BLaER1 treated with 17β-estradiol and CSF1 and Interleukin-3, amounts not matched to agents 10 nM and 100 nM (cell line): Measurements from ENCODE around the gene RIMKLA.

Source experiments
- H3K27ac ChIP-seq, 11 experiments: shearing (Covaris generic); formaldehyde crosslinking; 2 replicates each; pipeline ENCODE4 v1.8.1; 2022
- H3K27me3 ChIP-seq, 11 experiments: shearing (Covaris generic); formaldehyde crosslinking; 2 replicates each; pipeline ENCODE4 v1.8.1; 2022
- H3K36me3 ChIP-seq, 11 experiments: shearing (Covaris generic); formaldehyde crosslinking; 2 replicates each; pipeline ENCODE4 v1.8.1; 2022
- H3K4me1 ChIP-seq, 10 experiments: shearing (Covaris generic); formaldehyde crosslinking; 2 replicates each; pipeline ENCODE4 v1.8.1; 2022
- H3K4me2 ChIP-seq, 11 experiments: shearing (Covaris generic); formaldehyde crosslinking; 2 replicates each; pipeline ENCODE4 v1.8.1; 2022
- H3K4me3 ChIP-seq, 10 experiments: shearing (Covaris generic); formaldehyde crosslinking; 2 replicates each; pipeline ENCODE4 v1.8.1; 2022
- H3K9ac ChIP-seq, 11 experiments: shearing (Covaris generic); formaldehyde crosslinking; 2 replicates each; pipeline ENCODE4 v1.8.1; 2022
- H3K9me3 ChIP-seq, 11 experiments: shearing (Covaris generic); formaldehyde crosslinking; replicated peaks in 1 of 11; 2 replicates each; pipeline ENCODE4 v1.8.1; 2022
- H4K20me1 ChIP-seq, 11 experiments: shearing (Covaris generic); formaldehyde crosslinking; 2 replicates each; pipeline ENCODE4 v1.8.1; 2022
- Cebpa-rat ChIP-seq, 11 experiments: shearing (Covaris generic); IDR thresholded peaks; 2 replicates each; pipeline ENCODE4 v1.8.1; 2022

Gene RIMKLA

DNA sequence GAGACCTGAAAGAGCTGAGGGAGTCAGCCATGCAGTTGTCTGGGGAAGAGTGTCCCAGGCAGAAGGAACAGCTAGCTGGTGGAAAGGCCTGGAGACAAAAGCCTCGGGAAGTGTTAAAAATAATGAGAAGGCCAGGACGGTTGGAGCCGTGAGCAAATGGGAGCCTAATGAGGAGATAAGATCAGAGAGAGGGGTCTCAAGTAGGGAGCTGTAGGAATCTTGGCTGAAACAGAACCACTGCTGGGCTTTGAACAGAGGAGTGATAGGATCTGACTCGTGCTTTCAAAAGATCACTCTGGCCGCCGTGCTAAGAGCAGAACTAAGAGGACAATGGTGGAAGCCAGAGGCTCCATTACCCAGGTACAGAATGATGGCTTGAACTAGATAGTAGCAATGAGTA is 43.6 kb upstream of the RIMKLA start:
- Histone ChIP-seq H4K20me1 (peaks cover 17 to 30% (median 22%) of the 10 kb centered on the region in 11 experiments; a peak in 20 of 22 replicates), H3K4me2 (peak overlapping the region in 7 of 11 experiments; percentile 74 to 94 (median 91); a peak in 4 of 22 replicates), H3K9ac (no peak overlapping the region; a peak in 1 of 22 replicates), H3K4me1 (peaks cover 21 to 32% (median 28%) of the 10 kb centered on the region in 10 experiments), H3K36me3 (no peaks in the 10 kb centered on the region), H3K27me3 (no peaks in the 10 kb centered on the region), H3K9me3 (no peaks in the 10 kb centered on the region), H3K27ac (no peak overlapping the region), H3K4me3 (no peak overlapping the region)
- TF ChIP-seq Cebpa-rat (IDR thresholded peaks at IDR 0.05): no peak

DNA sequence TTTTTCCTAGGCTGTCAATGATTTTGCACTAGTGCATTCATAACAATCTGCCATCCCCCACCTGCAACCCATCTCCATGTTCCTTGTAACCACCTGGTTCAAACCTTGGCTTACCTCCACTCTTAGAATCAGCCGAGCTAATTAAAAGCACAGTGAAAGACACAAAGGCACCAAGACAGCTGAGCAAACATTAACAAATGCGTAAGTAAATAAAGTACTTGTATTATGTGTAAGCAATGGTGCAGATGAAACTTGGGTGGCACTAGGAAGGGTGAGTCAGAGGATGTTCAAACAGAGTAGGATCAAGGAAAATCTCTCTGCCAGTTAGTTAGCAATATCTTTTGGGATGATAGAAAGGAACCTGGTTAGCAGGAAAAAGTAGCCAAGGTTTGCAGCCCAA is 40.5 kb upstream of the RIMKLA start:
- Histone ChIP-seq H3K9ac (no peak overlapping the region), H3K4me2 (no peak overlapping the region), H3K36me3 (no peaks in the 10 kb centered on the region), H3K27ac (no peak overlapping the region), H3K9me3 (no peaks in the 10 kb centered on the region), H3K4me1 (peaks cover 8 to 12% (median 10%) of the 10 kb centered on the region in 10 experiments; a peak in 18 of 20 replicates), H3K27me3 (no peaks in the 10 kb centered on the region), H4K20me1 (no peaks in the 10 kb centered on the region), H3K4me3 (no peak overlapping the region)
- TF ChIP-seq Cebpa-rat (IDR thresholded peaks at IDR 0.05): no peak

DNA sequence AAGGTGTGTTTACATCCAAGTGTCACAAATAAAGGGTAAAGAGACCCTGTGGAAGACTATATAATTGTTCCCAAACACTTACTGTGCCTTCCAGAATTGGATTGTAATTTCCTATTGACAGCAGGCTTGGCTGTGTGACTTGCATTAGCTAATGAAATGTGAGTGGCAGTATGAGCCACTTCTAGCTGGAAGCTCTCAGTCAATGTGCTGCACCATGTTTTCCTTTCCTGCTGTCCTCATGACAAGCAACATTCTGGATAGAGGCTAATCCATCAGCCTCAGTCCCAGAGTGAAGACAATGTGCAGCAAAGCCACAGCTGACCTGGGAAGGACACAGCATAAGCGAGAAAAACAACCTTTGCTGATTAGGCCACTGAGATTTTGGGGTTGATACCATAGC is 39.7 kb upstream of the RIMKLA start:
- H3K36me3 ChIP-seq: no peaks in the 10 kb centered on the region
- no peaks in the 10 kb centered on the region for H3K9me3 ChIP-seq
- H3K4me3 ChIP-seq: no peak overlapping the region
- no peak overlapping the region for H3K4me2 ChIP-seq
- H4K20me1 ChIP-seq: no peaks in the 10 kb centered on the region
- peaks cover 5 to 9% (median 7%) of the 10 kb centered on the region in 10 experiments; a peak in 18 of 20 replicates for H3K4me1 ChIP-seq
- no peaks in the 10 kb centered on the region for H3K27me3 ChIP-seq
- H3K27ac ChIP-seq: no peak overlapping the region
- no peak overlapping the region for H3K9ac ChIP-seq
- no peak for TF ChIP-seq Cebpa-rat (IDR thresholded peaks at IDR 0.05)

DNA sequence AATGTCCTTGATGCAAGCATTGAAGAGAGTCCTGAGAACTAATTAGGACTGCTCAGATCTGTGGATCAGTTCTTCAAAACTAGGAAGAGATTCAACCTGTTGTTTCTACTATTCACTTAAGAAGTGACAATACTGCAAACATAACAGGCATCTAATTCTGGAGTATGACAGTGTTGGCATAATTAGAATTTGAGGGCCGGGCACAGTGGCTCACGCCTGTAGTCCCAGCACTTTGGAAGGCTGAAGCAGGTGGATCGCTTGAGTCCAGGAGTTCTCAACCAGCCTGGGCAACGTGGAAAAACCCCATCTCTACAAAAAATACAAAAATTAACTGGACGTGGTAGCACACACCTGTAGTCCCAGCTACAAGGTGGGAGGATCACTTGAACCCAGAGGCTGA is 37.5 kb upstream of the RIMKLA start:
- Histone ChIP-seq H3K4me3 (no peak overlapping the region), H3K4me2 (no peak overlapping the region), H3K27me3 (no peaks in the 10 kb centered on the region), H3K27ac (no peak overlapping the region), H3K9me3 (no peaks in the 10 kb centered on the region), H3K4me1 (no peaks in the 10 kb centered on the region), H4K20me1 (no peaks in the 10 kb centered on the region), H3K9ac (no peak overlapping the region), H3K36me3 (no peaks in the 10 kb centered on the region)
- TF ChIP-seq Cebpa-rat (IDR thresholded peaks at IDR 0.05): no peak

DNA sequence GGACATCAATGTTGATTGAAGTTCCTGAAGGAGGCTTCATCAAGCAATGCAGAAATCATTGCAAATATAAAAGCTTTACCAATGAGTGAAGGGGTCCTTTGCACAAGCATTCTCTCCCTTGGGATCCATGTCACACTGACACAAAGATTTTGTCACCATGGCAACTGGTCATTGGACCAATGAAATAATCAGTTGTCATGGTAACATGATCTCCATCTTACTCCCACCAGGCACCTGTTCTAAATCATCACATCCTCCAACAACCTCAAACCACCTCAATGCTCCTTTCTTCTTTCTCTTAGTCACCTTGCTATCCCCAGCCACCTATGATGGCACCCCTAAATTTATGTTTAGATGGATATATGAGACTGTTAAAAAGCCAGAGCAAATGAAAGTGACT is 32.1 kb upstream of the RIMKLA start:
- Histone ChIP-seq H3K4me3 (no peak overlapping the region), H3K9me3 (no peaks in the 10 kb centered on the region), H3K36me3 (no peaks in the 10 kb centered on the region), H3K4me1 (no peaks in the 10 kb centered on the region; a peak in 1 of 20 replicates), H3K27ac (no peak overlapping the region), H4K20me1 (no peaks in the 10 kb centered on the region), H3K9ac (no peak overlapping the region), H3K27me3 (no peaks in the 10 kb centered on the region), H3K4me2 (no peak overlapping the region)
- TF ChIP-seq Cebpa-rat (IDR thresholded peaks at IDR 0.05): no peak

DNA sequence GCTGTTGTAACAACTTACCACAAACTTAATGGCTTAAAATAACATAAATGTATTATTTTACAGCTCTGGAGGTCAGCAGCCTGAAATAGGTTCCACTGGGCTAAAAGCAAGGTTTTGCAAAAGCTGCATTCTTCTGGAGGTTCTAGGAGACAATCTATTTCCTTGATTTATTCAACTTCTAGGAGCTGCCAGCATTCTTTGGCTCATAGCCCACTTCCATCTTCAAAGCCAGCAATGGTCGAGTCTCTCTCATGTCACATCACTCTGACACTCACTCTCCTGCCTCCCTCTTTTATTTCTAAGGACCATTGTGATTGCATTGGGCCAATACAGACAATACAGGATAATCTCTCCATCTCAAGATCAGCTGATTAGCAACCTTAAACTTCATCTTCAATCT is 30.5 kb upstream of the RIMKLA start:
- H3K27me3 ChIP-seq: no peaks in the 10 kb centered on the region
- no peak overlapping the region for H3K9ac ChIP-seq
- no peak overlapping the region for H3K4me2 ChIP-seq
- no peaks in the 10 kb centered on the region for H3K36me3 ChIP-seq
- no peaks in the 10 kb centered on the region for H3K9me3 ChIP-seq
- no peak for TF ChIP-seq Cebpa-rat (IDR thresholded peaks at IDR 0.05)
- no peak overlapping the region for H3K4me3 ChIP-seq
- no peak overlapping the region for H3K27ac ChIP-seq
- H3K4me1 ChIP-seq: no peaks in the 10 kb centered on the region; a peak in 1 of 20 replicates
- H4K20me1 ChIP-seq: no peaks in the 10 kb centered on the region

DNA sequence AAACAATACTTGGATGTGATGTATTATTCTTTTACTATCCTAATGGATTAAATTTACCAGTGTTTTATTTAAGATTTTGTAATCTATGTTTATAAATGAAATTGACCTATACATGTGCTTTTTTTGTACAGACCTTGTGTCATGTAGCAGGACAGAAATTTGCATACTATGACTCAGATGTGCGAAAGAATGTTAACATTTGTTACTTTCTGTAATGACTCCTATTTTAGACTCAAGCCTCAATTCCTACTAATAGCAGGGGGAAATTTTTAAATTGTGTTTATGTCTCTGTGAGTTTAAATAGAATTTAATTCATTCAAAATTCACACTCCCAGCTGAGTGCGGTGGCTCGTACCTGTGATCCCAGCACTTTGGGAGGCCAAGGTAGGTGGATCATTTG is 21.8 kb upstream of the RIMKLA start:
- no peak overlapping the region for H3K4me2 ChIP-seq
- H3K4me1 ChIP-seq: peaks cover 0 to 6% (median 0%) of the 10 kb centered on the region in 10 experiments; a peak in 2 of 20 replicates
- no peak overlapping the region for H3K9ac ChIP-seq
- no peak for TF ChIP-seq Cebpa-rat (IDR thresholded peaks at IDR 0.05)
- H4K20me1 ChIP-seq: no peaks in the 10 kb centered on the region
- no peaks in the 10 kb centered on the region for H3K9me3 ChIP-seq
- H3K27me3 ChIP-seq: no peaks in the 10 kb centered on the region
- H3K4me3 ChIP-seq: no peak overlapping the region
- H3K27ac ChIP-seq: no peak overlapping the region
- H3K36me3 ChIP-seq: no peaks in the 10 kb centered on the region

DNA sequence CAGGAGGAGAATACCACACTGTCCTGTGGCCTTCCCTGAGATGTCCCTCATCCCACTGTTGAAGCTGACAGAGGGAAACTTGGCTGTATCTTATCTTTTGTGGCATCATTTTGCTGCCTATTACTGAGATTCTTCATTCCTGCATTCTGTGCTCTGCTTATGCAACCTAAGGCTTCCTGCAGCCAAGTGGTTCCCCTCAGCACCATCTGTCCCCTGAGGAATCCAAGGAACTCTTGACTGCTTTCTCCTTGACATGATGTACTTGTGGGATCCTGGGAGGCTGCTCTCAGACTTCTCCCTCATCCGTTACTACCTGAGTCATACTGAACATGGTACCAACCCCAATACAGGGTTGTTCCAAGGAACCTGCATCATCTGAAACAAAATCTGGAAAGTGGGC is 21.1 kb upstream of the RIMKLA start:
- no peaks in the 10 kb centered on the region for H4K20me1 ChIP-seq
- no peaks in the 10 kb centered on the region for H3K36me3 ChIP-seq
- H3K4me2 ChIP-seq: no peak overlapping the region
- peaks cover 0 to 10% (median 0%) of the 10 kb centered on the region in 10 experiments; a peak in 2 of 20 replicates for H3K4me1 ChIP-seq
- H3K4me3 ChIP-seq: no peak overlapping the region
- H3K27ac ChIP-seq: no peak overlapping the region
- no peaks in the 10 kb centered on the region for H3K9me3 ChIP-seq
- H3K27me3 ChIP-seq: no peaks in the 10 kb centered on the region
- no peak overlapping the region for H3K9ac ChIP-seq
- no peak for TF ChIP-seq Cebpa-rat (IDR thresholded peaks at IDR 0.05)

DNA sequence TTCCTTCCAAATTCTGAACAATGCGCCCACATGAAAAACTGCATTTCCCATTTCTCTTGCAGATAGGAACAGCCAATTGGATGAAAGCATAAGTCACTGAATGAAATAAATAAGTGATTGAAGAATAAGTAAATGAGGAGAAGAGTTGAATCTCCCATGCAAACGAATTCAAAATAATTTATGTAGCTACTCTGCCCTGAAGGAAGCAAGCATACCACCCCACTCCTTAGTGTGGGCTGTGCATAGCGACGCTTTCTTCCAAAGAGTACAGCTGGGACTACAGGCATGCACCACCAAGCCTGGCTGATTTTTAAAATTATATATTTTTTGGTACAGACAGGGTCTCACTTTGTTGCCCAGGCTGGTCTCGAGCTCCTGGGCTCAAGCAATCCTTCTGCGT is 16.5 kb upstream of the RIMKLA start:
- Histone ChIP-seq H3K9ac (no peak overlapping the region), H3K4me3 (no peak overlapping the region), H3K36me3 (no peaks in the 10 kb centered on the region), H3K9me3 (no peaks in the 10 kb centered on the region), H4K20me1 (no peaks in the 10 kb centered on the region), H3K27ac (no peak overlapping the region), H3K27me3 (no peaks in the 10 kb centered on the region), H3K4me1 (peaks cover 0 to 10% (median 0%) of the 10 kb centered on the region in 10 experiments; a peak in 2 of 20 replicates), H3K4me2 (0 out of 22 replicates have a peak overlapping the region, but pooled peaks of 1 of the 11 experiments have one; percentile 13)
- TF ChIP-seq Cebpa-rat (IDR thresholded peaks at IDR 0.05): no peak

DNA sequence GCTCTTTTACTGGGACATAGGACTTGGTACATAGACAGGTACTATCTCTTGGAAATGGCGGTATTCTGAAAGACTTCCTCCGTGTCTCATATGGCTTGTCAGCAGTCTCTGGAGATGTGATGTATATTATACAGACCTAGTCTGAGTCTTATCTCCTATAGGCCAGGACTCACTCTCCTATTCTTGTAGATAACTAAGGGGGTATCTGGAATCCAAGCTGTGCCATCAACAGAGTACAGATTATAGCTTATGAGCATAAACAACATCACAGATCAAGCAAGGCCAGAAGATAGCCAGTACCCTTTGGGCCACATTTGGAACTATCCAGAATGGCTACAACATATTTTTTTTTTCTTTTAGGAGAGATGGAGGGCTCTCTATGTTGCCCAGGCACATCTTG is 16.1 kb upstream of the RIMKLA start:
- Histone ChIP-seq H3K4me2 (no peak overlapping the region), H3K9ac (no peak overlapping the region), H4K20me1 (no peaks in the 10 kb centered on the region), H3K27ac (no peak overlapping the region), H3K4me3 (no peak overlapping the region), H3K4me1 (peaks cover 0 to 10% (median 0%) of the 10 kb centered on the region in 10 experiments; a peak in 2 of 20 replicates), H3K36me3 (no peaks in the 10 kb centered on the region), H3K27me3 (no peaks in the 10 kb centered on the region), H3K9me3 (no peaks in the 10 kb centered on the region)
- no peak for TF ChIP-seq Cebpa-rat (IDR thresholded peaks at IDR 0.05)
